MCF 10A (cell line): ENCODE measurements around the gene SHISA5. TPM values are rescaled to one million over a fixed set of nuclear protein-coding genes. Genes with fewer than 3 reads are reported as not detected.

ENCODE experiments used
- BruUV-seq: library from RNA; stranded (reverse); fragments of 400-500 nt; replicated peaks from 2 replicates; lab custom pipeline; 2021; lab: Mats Ljungman, UMichigan
- CTCF ChIA-PET: fragments of 300-600 bp; sonication (Branson Sonifier 250); formaldehyde crosslinking; extraction: SDS; loops from one replicate; lab custom pipeline; 2021; ENCODE audit warnings: antibody characterized with exemption, inconsistent platforms; lab: Yijun Ruan, JAX
- POLR2A ChIA-PET: fragments of 300-600, 350-650 bp; sonication (Branson Sonifier 250); formaldehyde crosslinking; extraction: SDS; loops from one replicate; lab custom pipeline; 2020; ENCODE audit warnings: antibody characterized with exemption, inconsistent platforms; lab: Yijun Ruan, JAX
- DNase-seq: peaks from one replicate; pipeline ENCODE4 v3.0.0-alpha.2; 2018; ENCODE audit not compliant: unreplicated experiment
- H3K27ac Mint-ChIP-seq: one replicate; pipeline ENCODE4 v1.8.0; 2022; ENCODE audit warnings: mild to moderate bottlenecking, low read depth, mixed read lengths; ENCODE audit not compliant: unreplicated experiment
- H3K27me3 Mint-ChIP-seq: one replicate; pipeline ENCODE4 v1.8.0; 2022; ENCODE audit warnings: mixed read lengths; ENCODE audit not compliant: insufficient read depth, unreplicated experiment
- H3K36me3 Mint-ChIP-seq: one replicate; pipeline ENCODE4 v1.8.0; 2022; ENCODE audit warnings: mild to moderate bottlenecking, moderate library complexity, mixed read lengths; ENCODE audit not compliant: insufficient read depth, unreplicated experiment
- H3K4me1 Mint-ChIP-seq: one replicate; pipeline ENCODE4 v1.8.0; 2022; ENCODE audit warnings: mixed read lengths; ENCODE audit not compliant: insufficient read depth, unreplicated experiment
- H3K4me3 Mint-ChIP-seq: one replicate; pipeline ENCODE4 v1.8.0; 2022; ENCODE audit warnings: mild to moderate bottlenecking, moderate library complexity, mixed read lengths; ENCODE audit not compliant: unreplicated experiment
- H3K9me3 Mint-ChIP-seq: one replicate; pipeline ENCODE4 v1.8.0; 2022; ENCODE audit warnings: mixed read lengths; ENCODE audit not compliant: unreplicated experiment
- intact Hi-C: fragments of 100-400 bp; cut with micrococcal nuclease; formaldehyde crosslinking; loops from 2 replicates; pipeline ENCODE4 v1.14.1; 2022
- total RNA-seq: library from RNA; stranded (reverse); gene quantifications from 2 replicates; pipeline ENCODE4 v1.2.3, GENCODE V29; 2022
- TF ChIP-seq, protein P1 (sequence below): fragments of 200-600 bp; IDR thresholded peaks from one replicate; pipeline ENCODE4 v1.8.0; 2022; ENCODE audit warnings: antibody characterized with exemption, mild to moderate bottlenecking; ENCODE audit not compliant: unreplicated experiment

The SHISA5 gene
- total RNA-seq, 1 experiment from 2014 or later, result 131 TPM

DNA sequence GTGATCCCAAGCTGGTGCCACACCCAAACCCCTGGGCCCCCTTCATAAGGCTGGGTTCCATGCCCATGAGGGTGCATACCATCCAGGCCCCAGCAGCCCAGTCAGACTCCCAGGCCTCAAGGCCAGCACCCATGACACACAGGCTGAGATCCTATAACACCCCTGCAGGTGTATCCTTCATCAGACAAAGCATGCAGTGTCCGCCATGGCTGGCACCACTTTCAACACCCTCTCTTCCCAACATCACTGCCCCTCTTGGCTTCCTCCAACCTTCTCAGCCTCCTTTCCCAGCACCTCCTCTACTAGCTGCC, 67.5 kb downstream of the SHISA5 start:
- Mint-ChIP-seq H3K36me3 (peaks cover 38% of the 10 kb centered on the region), H3K4me3 (no peak overlapping the region), H3K27me3 (no peaks in the 10 kb centered on the region), H3K4me1 (peaks cover 46% of the 10 kb centered on the region), H3K9me3 (no peaks in the 10 kb centered on the region), H3K27ac (no peak overlapping the region)
- TF ChIP-seq, protein P1, sequence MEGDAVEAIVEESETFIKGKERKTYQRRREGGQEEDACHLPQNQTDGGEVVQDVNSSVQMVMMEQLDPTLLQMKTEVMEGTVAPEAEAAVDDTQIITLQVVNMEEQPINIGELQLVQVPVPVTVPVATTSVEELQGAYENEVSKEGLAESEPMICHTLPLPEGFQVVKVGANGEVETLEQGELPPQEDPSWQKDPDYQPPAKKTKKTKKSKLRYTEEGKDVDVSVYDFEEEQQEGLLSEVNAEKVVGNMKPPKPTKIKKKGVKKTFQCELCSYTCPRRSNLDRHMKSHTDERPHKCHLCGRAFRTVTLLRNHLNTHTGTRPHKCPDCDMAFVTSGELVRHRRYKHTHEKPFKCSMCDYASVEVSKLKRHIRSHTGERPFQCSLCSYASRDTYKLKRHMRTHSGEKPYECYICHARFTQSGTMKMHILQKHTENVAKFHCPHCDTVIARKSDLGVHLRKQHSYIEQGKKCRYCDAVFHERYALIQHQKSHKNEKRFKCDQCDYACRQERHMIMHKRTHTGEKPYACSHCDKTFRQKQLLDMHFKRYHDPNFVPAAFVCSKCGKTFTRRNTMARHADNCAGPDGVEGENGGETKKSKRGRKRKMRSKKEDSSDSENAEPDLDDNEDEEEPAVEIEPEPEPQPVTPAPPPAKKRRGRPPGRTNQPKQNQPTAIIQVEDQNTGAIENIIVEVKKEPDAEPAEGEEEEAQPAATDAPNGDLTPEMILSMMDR, result no peak
- no TSS peak for BruUV-seq
- CTCF ChIA-PET, result interaction anchor here (0.6 to 10.7 kb wide), 88 partner anchors 9 to 1698 kb away, joined by 3 to 647 read pairs (median 6); partner anchors contain the start of genes ATRIP, CDC25A, NME6 and PFKFB4
- DNase-seq, result no peak
- intact Hi-C loops, result loop anchor here (1.0 kb wide), 4 partner anchors 35 to 242 kb away; no protein-coding TSS in a partner anchor
- POLR2A ChIA-PET, result interaction anchor here (0.7 to 20.2 kb wide), 19 partner anchors 8 to 249 kb away, joined by 3 to 749 read pairs (median 6); partner anchors contain the start of genes ATRIP, CDC25A and PFKFB4

DNA sequence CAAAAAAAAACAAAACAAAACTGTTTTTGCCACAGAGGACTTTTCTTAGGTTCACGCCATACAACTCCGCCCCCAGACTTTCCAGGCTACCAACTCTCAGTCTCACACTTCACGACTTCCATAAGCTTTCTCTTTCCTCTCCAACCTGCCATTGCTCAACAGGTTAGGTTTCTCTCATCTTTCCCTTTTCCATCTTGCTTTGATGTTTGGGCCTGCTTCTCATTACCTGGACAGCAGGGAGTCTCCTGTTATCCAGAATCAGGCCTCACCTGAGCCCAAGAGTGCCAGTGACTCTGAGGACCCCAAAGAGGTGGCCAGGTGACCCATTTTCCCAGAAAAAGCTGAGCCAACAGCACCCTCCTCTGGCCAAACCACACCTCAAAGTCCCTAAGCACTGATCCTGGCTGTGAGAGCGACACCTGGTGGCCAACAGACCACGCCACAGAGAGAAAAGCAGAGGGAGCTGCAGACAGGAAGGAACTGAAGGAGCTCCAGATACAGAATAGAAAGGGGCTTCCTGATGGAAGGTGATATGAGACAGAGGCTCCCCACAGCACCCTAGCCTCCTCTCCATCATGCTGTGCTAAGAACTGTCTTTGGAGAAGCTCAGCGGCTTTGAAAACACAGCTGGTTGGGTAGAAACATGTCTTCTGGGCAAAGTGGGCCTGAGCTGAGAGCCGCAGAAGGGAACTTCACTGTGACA, 68.0 kb downstream of the SHISA5 start:
- no TSS peak for BruUV-seq
- Mint-ChIP-seq H3K36me3 (peaks cover 37% of the 10 kb centered on the region), H3K27ac (no peak overlapping the region), H3K4me3 (no peak overlapping the region), H3K9me3 (no peaks in the 10 kb centered on the region), H3K4me1 (peaks cover 51% of the 10 kb centered on the region), H3K27me3 (no peaks in the 10 kb centered on the region)
- intact Hi-C loops, result loop anchor here (1.0 kb wide), 4 partner anchors 35 to 242 kb away; no protein-coding TSS in a partner anchor
- DNase-seq, result peak; percentile 89
- TF ChIP-seq, protein P1, result peak; percentile 99
- ChIA-PET CTCF (interaction anchor here (0.6 to 10.7 kb wide), 99 partner anchors 10 to 1697 kb away, joined by 3 to 647 read pairs (median 5); partner anchors contain the start of genes ATRIP, CDC25A, NME6 and PFKFB4), POLR2A (interaction anchor here (0.7 to 20.2 kb wide), 21 partner anchors 8 to 280 kb away, joined by 3 to 749 read pairs (median 4); partner anchors contain the start of genes ATRIP, CDC25A, PFKFB4 and SPINK8)

DNA sequence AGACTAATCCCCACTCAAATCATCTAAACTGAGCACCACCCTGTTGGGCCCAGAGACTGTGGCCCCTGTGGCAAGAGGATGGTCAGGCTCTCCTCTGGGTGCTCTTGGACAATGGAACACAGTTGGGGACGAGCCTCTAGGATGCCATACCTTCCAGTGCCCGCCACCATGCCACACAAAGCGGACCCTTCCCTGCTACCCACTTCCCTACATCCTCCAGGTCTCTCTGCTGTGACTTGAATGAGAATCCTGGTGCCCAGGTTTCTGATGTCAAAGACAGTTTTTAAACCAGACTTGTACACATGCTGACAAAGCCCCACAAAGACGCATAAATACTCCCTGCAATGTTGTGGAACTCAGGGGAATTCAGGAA, 68.8 kb downstream of the SHISA5 start:
- H3K4me3 Mint-ChIP-seq, result no peak overlapping the region
- H3K4me1 Mint-ChIP-seq, result peaks cover 58% of the 10 kb centered on the region
- DNase-seq, result no peak
- intact Hi-C loops, result no loop called here
- no peaks in the 10 kb centered on the region for H3K9me3 Mint-ChIP-seq
- H3K27me3 Mint-ChIP-seq, result no peaks in the 10 kb centered on the region
- BruUV-seq, result no TSS peak
- ChIA-PET CTCF (interaction anchor here (0.6 to 10.7 kb wide), 57 partner anchors 11 to 729 kb away, joined by 3 to 647 read pairs (median 8); partner anchors contain the start of genes ATRIP, CDC25A, NME6 and UCN2), POLR2A (interaction anchor here (1.1 to 20.2 kb wide), 15 partner anchors 8 to 281 kb away, joined by 3 to 749 read pairs (median 6); partner anchors contain the start of genes ATRIP and SPINK8)
- H3K27ac Mint-ChIP-seq, result peak overlapping the region; percentile 98
- H3K36me3 Mint-ChIP-seq, result peaks cover 33% of the 10 kb centered on the region
- TF ChIP-seq, protein P1, result no peak
